Measurements from ENCODE around the gene YARS1. TPM values are rescaled to one million over a fixed set of nuclear protein-coding genes. Genes with fewer than 3 reads are reported as not detected.

YARS1 gene
- polyA plus RNA-seq, 1 donor (not counting 4 experiments of a cell fraction or from before 2014, with no cell fraction given): 68.4 TPM

DNA sequence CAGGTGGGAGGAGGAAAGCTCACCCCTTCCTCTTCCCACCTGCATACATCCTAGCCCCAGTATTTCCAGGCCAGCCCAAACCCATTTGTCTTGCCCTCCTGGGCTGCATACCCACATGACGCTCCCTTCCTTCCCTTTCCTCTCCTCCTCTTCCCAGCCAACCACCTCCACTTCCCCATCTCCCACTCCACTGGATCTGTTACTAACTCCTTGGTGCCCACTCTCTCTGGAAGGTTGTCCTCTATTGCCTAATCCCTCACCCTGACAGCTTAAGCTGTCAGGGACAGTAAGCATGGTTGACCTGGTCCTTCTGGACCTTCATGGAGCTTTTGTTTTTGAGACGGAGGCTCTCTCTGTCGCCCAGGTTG, 91.6 kb downstream of the YARS1 start:
- H3K4me3 ChIP-seq (ENCODE audit: control insufficient read depth in 2 of 3, extremely low read depth in 1 of 3, insufficient read depth in 2 of 3, low read depth in 1 of 3, low read length in 3 of 3): no peak overlapping the region
- no peaks in the 10 kb centered on the region for H4K20me1 ChIP-seq (ENCODE audit: control insufficient read depth, extremely low read depth, insufficient read depth, low read length)
- DNase-seq (ENCODE audit: low read depth, low spot score): no peak
- no peaks in the 10 kb centered on the region for H3K27me3 ChIP-seq (ENCODE audit: control insufficient read depth, extremely low read depth, insufficient read depth, low read length)
- H2AFZ ChIP-seq (ENCODE audit: control insufficient read depth, low read length): peak overlapping the region; percentile 62
- H3K9me1 ChIP-seq (ENCODE audit: control insufficient read depth, extremely low read depth, insufficient read depth, low read length): no peaks in the 10 kb centered on the region
- peak overlapping the region; percentile 2 for H3K9ac ChIP-seq (ENCODE audit: control insufficient read depth, extremely low read depth, insufficient read depth, low read length)
- H3K36me3 ChIP-seq (ENCODE audit: control insufficient read depth in 2 of 2, extremely low read depth in 1 of 2, insufficient read depth in 2 of 2, low read length in 2 of 2): no peaks in the 10 kb centered on the region
- H3K79me2 ChIP-seq (ENCODE audit: control insufficient read depth, insufficient read depth, low read length): no peaks in the 10 kb centered on the region
- H3K27ac ChIP-seq (ENCODE audit: control insufficient read depth, insufficient read depth, low read length): peak overlapping the region; percentile 70
- no peak for FAIRE-seq
- H3K9me3 ChIP-seq (ENCODE audit: control insufficient read depth, low read depth, low read length): no peaks in the 10 kb centered on the region
- TF ChIP-seq, protein P1, sequence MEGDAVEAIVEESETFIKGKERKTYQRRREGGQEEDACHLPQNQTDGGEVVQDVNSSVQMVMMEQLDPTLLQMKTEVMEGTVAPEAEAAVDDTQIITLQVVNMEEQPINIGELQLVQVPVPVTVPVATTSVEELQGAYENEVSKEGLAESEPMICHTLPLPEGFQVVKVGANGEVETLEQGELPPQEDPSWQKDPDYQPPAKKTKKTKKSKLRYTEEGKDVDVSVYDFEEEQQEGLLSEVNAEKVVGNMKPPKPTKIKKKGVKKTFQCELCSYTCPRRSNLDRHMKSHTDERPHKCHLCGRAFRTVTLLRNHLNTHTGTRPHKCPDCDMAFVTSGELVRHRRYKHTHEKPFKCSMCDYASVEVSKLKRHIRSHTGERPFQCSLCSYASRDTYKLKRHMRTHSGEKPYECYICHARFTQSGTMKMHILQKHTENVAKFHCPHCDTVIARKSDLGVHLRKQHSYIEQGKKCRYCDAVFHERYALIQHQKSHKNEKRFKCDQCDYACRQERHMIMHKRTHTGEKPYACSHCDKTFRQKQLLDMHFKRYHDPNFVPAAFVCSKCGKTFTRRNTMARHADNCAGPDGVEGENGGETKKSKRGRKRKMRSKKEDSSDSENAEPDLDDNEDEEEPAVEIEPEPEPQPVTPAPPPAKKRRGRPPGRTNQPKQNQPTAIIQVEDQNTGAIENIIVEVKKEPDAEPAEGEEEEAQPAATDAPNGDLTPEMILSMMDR (optimal IDR thresholded peaks at IDR 0.05 in 1 of 3, IDR thresholded peaks at IDR 0.05 in 1 of 3, conservative IDR thresholded peaks at IDR 0.05 in 1 of 3; ENCODE audit: extremely low read depth in 1 of 3, insufficient read depth in 2 of 3, low read length in 3 of 3): no peak
- no peak for TF ChIP-seq EZH2 (IDR thresholded peaks at IDR 0.05; ENCODE audit: low read length)
- H3K4me1 ChIP-seq (ENCODE audit: control insufficient read depth, extremely low read depth, insufficient read depth, low read length): peaks cover 25% of the 10 kb centered on the region
- dilution Hi-C loops (cut with MboI; ENCODE audit: extremely low pct_ligation_motif_present, low sequenced_read_pairs): no loop called here
- H3K4me2 ChIP-seq (ENCODE audit: control insufficient read depth, extremely low read depth, insufficient read depth, low read depth, low read length): peak overlapping the region; percentile 79

Other genes starting within 250 kb of the YARS1 start
- 66.8 to 87.5 TPM (median 69.1 TPM) in 3 replicates for gene ZBTB8OS, start 166.8 kb downstream of the YARS1 start, polyA plus RNA-seq
- 37.6 to 87.4 TPM (median 61.5 TPM) in 3 replicates for gene RBBP4, start 166.2 kb downstream of the YARS1 start, polyA plus RNA-seq
- 11.2 to 12.0 TPM (median 11.2 TPM) in 3 replicates for gene SYNC, start 114.6 kb downstream of the YARS1 start, polyA plus RNA-seq
- gene S100PBP, start 295 bp upstream of the YARS1 start, polyA plus RNA-seq: 16.2 to 29.0 TPM (median 19.6 TPM) in 3 replicates
- gene FNDC5, start 53.6 kb upstream of the YARS1 start, polyA plus RNA-seq: not detected in 3 replicates
- gene HPCA, start 69.1 kb upstream of the YARS1 start, polyA plus RNA-seq: not detected in 3 replicates
- gene TMEM54, start 84.0 kb upstream of the YARS1 start, polyA plus RNA-seq: 59.4 to 125 TPM (median 109 TPM) in 3 replicates
- gene RNF19B, start 147.5 kb upstream of the YARS1 start, polyA plus RNA-seq: 31.8 to 48.3 TPM (median 33.5 TPM) in 3 replicates
- gene AK2, start 219.5 kb upstream of the YARS1 start, polyA plus RNA-seq: 193 to 258 TPM (median 256 TPM) in 3 replicates